OCI-LY1 (cell line): ENCODE results near the gene USF1.

Source experiments
- H2AFZ ChIP-seq: fragments of 200-600 bp; sonication (generic), shearing (Covaris generic); 2 replicates; pipeline ENCODE4 v1.6.0; 2014; ENCODE audit warnings: antibody characterized with exemption, mild to moderate bottlenecking, low read length
- H3F3A ChIP-seq: fragments of 200-600 bp; sonication (generic), shearing (Covaris generic); 2 replicates; pipeline ENCODE4 v1.6.0; 2014; ENCODE audit warnings: mild to moderate bottlenecking, antibody characterized with exemption, low read length, moderate library complexity; ENCODE audit not compliant: insufficient read depth
- H3K27ac ChIP-seq: fragments of 200-600 bp; sonication (generic); 2 replicates; pipeline ENCODE4 v1.5.1; 2014; ENCODE audit warnings: low read length, mixed run types, mild to moderate bottlenecking, low read depth; ENCODE audit not compliant: poor library complexity, severe bottlenecking
- H3K27me3 ChIP-seq: fragments of 200-600 bp; sonication (generic); 2 replicates; pipeline ENCODE4 v1.6.0; 2014; ENCODE audit warnings: antibody characterized with exemption, mild to moderate bottlenecking, low read length, moderate library complexity; ENCODE audit not compliant: insufficient read depth
- H3K36me3 ChIP-seq: fragments of 200-600 bp; sonication (generic); 2 replicates; pipeline ENCODE4 v1.6.1; 2014; ENCODE audit warnings: mild to moderate bottlenecking, antibody characterized with exemption, low read length, moderate library complexity, mixed read lengths; ENCODE audit not compliant: insufficient read depth
- H3K4me1 ChIP-seq: fragments of 200-600 bp; sonication (generic); 2 replicates; pipeline ENCODE4 v1.5.1; 2014; ENCODE audit warnings: mild to moderate bottlenecking, low read length, moderate library complexity; ENCODE audit not compliant: insufficient read depth, severe bottlenecking
- H3K4me2 ChIP-seq: fragments of 200-600 bp; sonication (generic), shearing (Covaris generic); 2 replicates; pipeline ENCODE4 v1.6.1; 2014; ENCODE audit warnings: low read length
- H3K4me3 ChIP-seq: fragments of 200-600 bp; sonication (generic); 2 replicates; pipeline ENCODE4 v1.5.1; 2014; ENCODE audit warnings: low read length, low read depth, mild to moderate bottlenecking, mixed read lengths; ENCODE audit not compliant: poor library complexity, severe bottlenecking
- H3K79me2 ChIP-seq: fragments of 200-600 bp; shearing (Covaris generic); 2 replicates; pipeline ENCODE4 v1.6.1; 2016; ENCODE audit warnings: mixed run types, low read length, mixed read lengths; ENCODE audit not compliant: insufficient read depth
- H3K9ac ChIP-seq: fragments of 200-600 bp; sonication (generic), shearing (Covaris generic); 2 replicates; pipeline ENCODE4 v1.6.1; 2014; ENCODE audit warnings: mild to moderate bottlenecking, low read length, mixed read lengths
- H3K9me2 ChIP-seq: fragments of 200-600 bp; sonication (generic), shearing (Covaris generic); 2 replicates; pipeline ENCODE4 v1.6.1; 2014; ENCODE audit warnings: low read depth, mild to moderate bottlenecking, low read length, mixed read lengths
- H3K9me3 ChIP-seq: fragments of 200-600 bp; shearing (Covaris generic); 2 replicates; pipeline ENCODE4 v1.6.1; 2014; ENCODE audit warnings: low read length, mixed read lengths
- H4K20me1 ChIP-seq: fragments of 200-600 bp; sonication (generic), shearing (Covaris generic); 2 replicates; pipeline ENCODE4 v1.6.0; 2016; ENCODE audit warnings: mild to moderate bottlenecking, low read length; ENCODE audit not compliant: insufficient read depth
- CTCF ChIP-seq: fragments of 200-600 bp; sonication (generic), shearing (Covaris generic); IDR thresholded peaks from 2 replicates; pipeline ENCODE4 v1.5.1; 2017; ENCODE audit warnings: mild to moderate bottlenecking, antibody characterized with exemption, low read length, moderate library complexity, mixed read lengths
- EZH2 ChIP-seq: fragments of 200-600 bp; sonication (generic), shearing (Covaris generic); IDR thresholded peaks from 2 replicates; pipeline ENCODE4 v1.8.0; 2017; ENCODE audit warnings: borderline replicate concordance, mixed run types, mild to moderate bottlenecking, antibody characterized with exemption, low read length, moderate library complexity, mixed read lengths

Gene USF1

DNA sequence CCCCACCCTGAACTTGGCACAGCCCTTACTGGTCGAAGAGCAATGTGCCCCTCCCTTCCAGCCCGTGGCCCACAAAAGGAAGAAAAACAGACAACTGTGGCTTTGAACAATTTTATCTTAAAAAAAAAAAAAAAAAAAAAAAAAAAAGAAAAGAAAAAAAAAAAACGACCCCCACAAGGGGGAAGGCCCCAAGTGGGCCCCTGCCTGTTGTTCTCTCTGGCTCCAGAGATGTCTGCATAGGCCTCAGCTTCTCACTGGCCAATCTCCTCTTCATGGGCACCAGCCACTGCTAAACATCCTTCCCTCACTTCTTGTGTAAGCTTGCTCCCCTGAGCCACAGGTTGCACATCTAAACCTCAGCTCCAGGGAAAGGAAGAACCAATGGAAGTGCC lies 6.6 kb downstream of the USF1 start:
- TF ChIP-seq CTCF, result no peak
- no peak for TF ChIP-seq EZH2
- Histone ChIP-seq H2AFZ (no peak overlapping the region), H3K4me2 (peak overlapping the region; percentile 69), H3K4me1 (peaks cover 52% of the 10 kb centered on the region), H3K36me3 (peaks cover 46% of the 10 kb centered on the region), H3K27ac (peak overlapping the region; percentile 67), H3K9me2 (no peaks in the 10 kb centered on the region), H4K20me1 (no peaks in the 10 kb centered on the region), H3K9me3 (no peaks in the 10 kb centered on the region), H3K9ac (peak overlapping the region; percentile 77; the same call in 1 of the 2 replicates), H3K27me3 (no peaks in the 10 kb centered on the region), H3K79me2 (peaks cover 1% of the 10 kb centered on the region), H3F3A (no peaks in the 10 kb centered on the region), H3K4me3 (peak overlapping the region; percentile 71)

DNA sequence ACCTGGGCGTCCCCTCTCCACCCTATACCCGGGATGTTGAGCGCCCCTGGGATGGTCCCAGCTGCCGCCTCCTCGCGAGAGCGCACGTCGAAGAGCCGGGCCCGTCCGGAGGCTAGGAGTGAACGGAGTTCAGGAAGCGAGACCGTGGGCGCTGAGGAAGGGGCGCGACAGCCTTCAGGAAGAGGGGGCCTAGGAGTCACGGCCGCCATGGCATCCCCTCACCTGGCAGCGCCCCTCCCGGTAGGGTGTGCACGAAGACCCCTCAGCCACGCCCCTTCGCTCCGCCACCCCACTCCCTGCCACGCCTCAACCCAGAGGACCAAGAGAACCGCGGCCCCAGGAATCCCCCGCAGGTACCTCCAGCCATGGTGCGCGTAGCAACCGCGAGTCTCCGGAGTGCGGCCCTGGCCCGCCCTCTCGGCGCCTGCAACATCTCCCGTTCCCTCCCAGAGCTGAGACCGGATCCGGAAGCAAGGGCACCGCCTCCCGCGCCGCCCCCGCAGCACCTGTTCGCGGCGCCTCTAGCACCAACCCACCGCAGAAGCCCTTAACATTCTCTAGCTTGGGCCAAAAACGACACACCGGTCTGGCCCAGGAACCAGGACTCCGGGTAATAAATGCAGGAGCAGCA lies 7.1 kb downstream of the USF1 start, which contains the start of gene TSTD1:
Gene TSTD1 (minus strand): TSS at position 442 of the 631 bp plus-strand sequence. CDS start 75 bp downstream, at position 367.
- Histone ChIP-seq H3K4me3 (peak within 1 kb of the TSS; percentile 71), H3K27me3 (no peaks in the 10 kb centered on the region), H3K79me2 (no peaks in the 10 kb centered on the region), H3K36me3 (peaks cover 46% of the 10 kb centered on the region), H3K9ac (peak within 1 kb of the TSS; percentile 77), H3K4me1 (peaks cover 48% of the 10 kb centered on the region), H3K9me3 (no peaks in the 10 kb centered on the region), H3K9me2 (no peaks in the 10 kb centered on the region), H3F3A (no peaks in the 10 kb centered on the region), H3K27ac (peak within 1 kb of the TSS; percentile 67), H2AFZ (no peak within 1 kb of the TSS), H3K4me2 (peak within 1 kb of the TSS; percentile 69), H4K20me1 (no peaks in the 10 kb centered on the region)
- no peak for TF ChIP-seq EZH2
- no peak; the same call in 1 of the 2 replicates for TF ChIP-seq CTCF

GRCh38 chr1:161037661-161038522 lies 7.9 kb downstream of the USF1 start:
- H3K9me3 ChIP-seq, result no peaks in the 10 kb centered on the region
- no peaks in the 10 kb centered on the region for H3F3A ChIP-seq
- H3K79me2 ChIP-seq, result no peaks in the 10 kb centered on the region
- H3K4me3 ChIP-seq, result peak overlapping the region; percentile 71
- H3K27me3 ChIP-seq, result no peaks in the 10 kb centered on the region
- peaks cover 43% of the 10 kb centered on the region for H3K4me1 ChIP-seq
- H3K9me2 ChIP-seq, result no peaks in the 10 kb centered on the region
- TF ChIP-seq EZH2, result no peak
- TF ChIP-seq CTCF, result no peak
- peak overlapping the region; percentile 69 for H3K4me2 ChIP-seq
- no peaks in the 10 kb centered on the region for H4K20me1 ChIP-seq
- H3K27ac ChIP-seq, result peak overlapping the region; percentile 67
- H3K36me3 ChIP-seq, result peaks cover 42% of the 10 kb centered on the region
- H2AFZ ChIP-seq, result no peak overlapping the region
- H3K9ac ChIP-seq, result peak overlapping the region; percentile 77
